Measurements from ENCODE around the gene ITGB6.

Gene ITGB6

GRCh38 chr2:160085662-160086061, 114.4 kb downstream of the ITGB6 start:
- peak in 1 of 2 experiments; percentile 5 for DNase-seq

- DNase-seq, result no peak
Observed at GRCh38 chr2:160077912-160078810, 121.9 kb downstream of the ITGB6 start.

GRCh38 chr2:160076914-160077313, 123.2 kb downstream of the ITGB6 start:
- no peak for DNase-seq

GRCh38 chr2:160076241-160076640, 123.8 kb downstream of the ITGB6 start:
- DNase-seq, result no peak

GRCh38 chr2:160075171-160075570, 124.9 kb downstream of the ITGB6 start:
- DNase-seq, result peak in 1 of 2 experiments; percentile 15

GRCh38 chr2:160073284-160073888, 126.7 kb downstream of the ITGB6 start:
- DNase-seq, result no peak

GRCh38 chr2:160068906-160069305, 131.2 kb downstream of the ITGB6 start:
- DNase-seq, result no peak

- no peak for DNase-seq
Observed at GRCh38 chr2:160064916-160065315, 135.2 kb downstream of the ITGB6 start.

- no peak for DNase-seq
Observed at GRCh38 chr2:160063879-160064612, 136.0 kb downstream of the ITGB6 start.

- no peak for DNase-seq
Observed at GRCh38 chr2:160063271-160063670, 136.8 kb downstream of the ITGB6 start.

GRCh38 chr2:160062292-160063005, 137.6 kb downstream of the ITGB6 start, which contains the start of gene PLA2R1:
PLA2R1 (minus strand) TSS chr2:160062615; CDS start chr2:160062403, 212 bp downstream.
- DNase-seq, result no peak

- DNase-seq, result no peak
Observed at GRCh38 chr2:160061944-160062291, 138.2 kb downstream of the ITGB6 start.

GRCh38 chr2:160061533-160061932, 138.5 kb downstream of the ITGB6 start:
- DNase-seq, result no peak

- DNase-seq, result no peak
Observed at GRCh38 chr2:160060297-160060696, 139.8 kb downstream of the ITGB6 start.

- DNase-seq, result no peak
Observed at GRCh38 chr2:160057356-160057755, 142.7 kb downstream of the ITGB6 start.

- DNase-seq, result no peak
Observed at GRCh38 chr2:160055726-160056108, 144.4 kb downstream of the ITGB6 start.

- DNase-seq, result no peak
Observed at GRCh38 chr2:160054984-160055725, 144.9 kb downstream of the ITGB6 start.

- no peak for DNase-seq
Observed at GRCh38 chr2:160053946-160054345, 146.1 kb downstream of the ITGB6 start.

- no peak for DNase-seq
Observed at GRCh38 chr2:160052531-160052930, 147.5 kb downstream of the ITGB6 start.

GRCh38 chr2:160051371-160051800, 148.7 kb downstream of the ITGB6 start:
- DNase-seq, result no peak

- no peak for DNase-seq
Observed at GRCh38 chr2:160050147-160050546, 149.9 kb downstream of the ITGB6 start.
